ENCODE measurements around the gene NPC1L1.

The NPC1L1 gene

DNA sequence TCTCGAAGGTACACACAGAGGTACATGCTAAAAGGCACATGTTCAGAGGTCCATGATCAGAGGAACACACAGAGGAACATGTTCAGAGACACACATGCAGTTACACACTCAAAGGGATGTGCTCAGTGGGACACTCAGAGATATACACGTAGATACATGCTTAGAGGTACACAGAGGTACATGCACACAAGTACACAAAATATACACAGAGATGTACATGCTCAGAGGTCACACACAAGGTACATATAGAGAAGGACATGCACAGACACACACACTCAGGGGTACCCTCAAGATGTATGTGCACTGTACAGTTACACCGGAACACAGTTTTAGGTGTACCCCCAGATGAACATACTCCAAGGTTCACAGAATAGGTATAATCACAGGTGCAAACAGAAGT is 18.8 kb downstream of the NPC1L1 start:
- Histone ChIP-seq H3K27ac (no peak overlapping the region), H3K4me3 (no peak overlapping the region)
- no peak for DNase-seq (ENCODE audit: low spot score)
- TF ChIP-seq, protein P1, sequence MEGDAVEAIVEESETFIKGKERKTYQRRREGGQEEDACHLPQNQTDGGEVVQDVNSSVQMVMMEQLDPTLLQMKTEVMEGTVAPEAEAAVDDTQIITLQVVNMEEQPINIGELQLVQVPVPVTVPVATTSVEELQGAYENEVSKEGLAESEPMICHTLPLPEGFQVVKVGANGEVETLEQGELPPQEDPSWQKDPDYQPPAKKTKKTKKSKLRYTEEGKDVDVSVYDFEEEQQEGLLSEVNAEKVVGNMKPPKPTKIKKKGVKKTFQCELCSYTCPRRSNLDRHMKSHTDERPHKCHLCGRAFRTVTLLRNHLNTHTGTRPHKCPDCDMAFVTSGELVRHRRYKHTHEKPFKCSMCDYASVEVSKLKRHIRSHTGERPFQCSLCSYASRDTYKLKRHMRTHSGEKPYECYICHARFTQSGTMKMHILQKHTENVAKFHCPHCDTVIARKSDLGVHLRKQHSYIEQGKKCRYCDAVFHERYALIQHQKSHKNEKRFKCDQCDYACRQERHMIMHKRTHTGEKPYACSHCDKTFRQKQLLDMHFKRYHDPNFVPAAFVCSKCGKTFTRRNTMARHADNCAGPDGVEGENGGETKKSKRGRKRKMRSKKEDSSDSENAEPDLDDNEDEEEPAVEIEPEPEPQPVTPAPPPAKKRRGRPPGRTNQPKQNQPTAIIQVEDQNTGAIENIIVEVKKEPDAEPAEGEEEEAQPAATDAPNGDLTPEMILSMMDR (IDR thresholded peaks at IDR 0.05): no peak

DNA sequence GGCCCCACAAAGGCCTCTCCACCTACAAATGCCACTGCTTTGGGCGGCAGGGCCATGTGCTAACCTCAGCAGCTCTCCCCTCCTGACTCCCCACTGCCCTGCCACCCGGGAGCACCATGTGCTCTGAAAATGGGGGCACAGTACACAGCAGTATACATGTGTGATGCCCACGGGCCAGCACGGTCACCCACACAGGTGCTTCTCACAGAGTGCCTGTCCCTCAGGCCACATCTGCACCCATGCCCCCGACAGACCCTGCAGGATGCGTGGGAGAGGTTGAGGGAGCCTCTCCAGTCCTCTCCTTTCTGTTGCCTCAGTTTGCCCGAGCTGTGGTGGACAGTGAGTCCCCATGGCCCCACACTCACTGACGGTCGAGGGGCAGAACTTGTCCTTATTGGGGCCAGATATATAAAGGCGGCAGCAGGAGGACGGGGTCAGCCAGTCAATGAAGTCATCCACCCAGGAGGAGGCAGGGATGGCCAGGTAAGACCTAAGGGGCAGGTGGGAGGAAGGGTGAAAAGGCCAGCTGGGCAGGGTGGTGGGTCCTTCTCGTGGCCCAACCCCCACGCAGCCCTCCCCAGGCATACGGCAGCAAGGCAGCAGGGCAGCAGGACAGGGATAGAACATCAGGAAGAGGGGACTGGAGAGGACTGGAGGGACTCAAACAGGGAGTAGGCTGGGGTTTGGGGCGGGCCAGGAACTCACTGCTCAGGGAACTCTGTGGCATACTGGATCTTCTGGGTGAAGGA is 19.6 kb downstream of the NPC1L1 start:
- Histone ChIP-seq H3K27ac (no peak overlapping the region), H3K4me3 (no peak overlapping the region)
- TF ChIP-seq, protein P1 (IDR thresholded peaks at IDR 0.05): no peak
- no peak for DNase-seq (ENCODE audit: low spot score)

DNA sequence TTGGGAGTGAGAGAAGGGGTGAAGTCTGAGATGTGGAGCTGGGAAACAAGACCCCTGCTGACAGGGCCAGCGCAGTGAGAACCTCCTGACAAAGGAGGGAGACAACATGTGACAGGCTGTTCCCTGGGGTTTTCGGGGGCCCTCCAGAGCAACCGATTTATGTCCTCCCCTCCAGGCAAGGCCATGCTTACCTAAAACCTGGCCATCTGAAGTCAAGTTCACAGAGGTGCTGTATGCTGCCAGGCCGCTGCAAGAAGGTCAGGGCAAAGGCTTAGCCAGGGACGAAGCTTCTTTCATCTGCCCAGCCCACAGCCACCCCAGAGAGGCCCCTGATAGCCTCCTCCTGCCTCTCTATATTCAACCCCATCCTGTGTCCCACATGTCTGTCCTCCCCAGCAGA is 20.6 kb downstream of the NPC1L1 start:
- H3K4me3 ChIP-seq: no peak overlapping the region
- TF ChIP-seq, protein P1 (IDR thresholded peaks at IDR 0.05): no peak

DNA sequence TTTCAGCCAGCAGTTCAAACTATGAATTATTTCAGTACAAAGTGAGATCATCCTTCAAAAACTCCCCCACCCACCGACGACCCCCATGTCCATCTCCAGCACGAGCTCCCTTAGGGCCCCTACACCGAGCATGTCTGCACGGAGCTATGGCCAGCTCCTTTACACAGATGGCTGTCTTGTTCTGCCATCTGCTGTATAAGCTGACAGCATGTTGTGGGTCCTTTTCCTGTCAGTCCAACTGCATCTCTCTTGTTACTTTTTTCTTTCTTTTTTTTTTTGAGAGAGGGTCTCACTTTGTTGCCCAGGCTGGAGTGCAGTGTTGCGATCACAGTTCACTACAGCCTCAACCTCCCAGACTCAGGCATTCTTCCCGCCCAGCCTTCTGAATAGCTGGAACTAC is 21.6 kb downstream of the NPC1L1 start:
- no peak for DNase-seq (ENCODE audit: low spot score)
- Histone ChIP-seq H3K4me3 (no peak overlapping the region), H3K27ac (no peak overlapping the region)
- TF ChIP-seq, protein P1 (IDR thresholded peaks at IDR 0.05): no peak

More for the DNA sequence above, 20.6 kb downstream of the NPC1L1 start:
- no peak for DNase-seq (ENCODE audit: low spot score)
- no peak overlapping the region for H3K27ac ChIP-seq

DNA sequence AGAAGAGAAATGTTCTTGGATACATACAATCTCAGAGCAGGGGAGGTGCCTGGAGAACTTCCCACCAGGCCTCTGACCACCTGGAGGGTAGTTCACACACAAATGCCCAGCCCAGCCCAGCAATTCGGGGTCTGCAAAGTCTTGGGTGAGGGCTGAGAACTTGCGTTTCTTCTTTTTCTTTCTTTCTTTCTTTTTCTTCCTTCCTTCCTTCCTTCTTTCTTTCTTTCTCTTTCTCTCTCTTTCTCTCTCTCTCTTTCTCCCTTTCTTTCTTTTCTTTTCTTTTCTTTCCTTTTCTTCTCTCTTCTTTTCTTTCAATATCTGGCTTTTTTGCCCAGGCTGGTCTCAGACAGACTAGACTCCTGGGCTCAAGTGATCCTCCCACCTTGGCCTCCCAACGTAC is 22.4 kb downstream of the NPC1L1 start:
- no peak overlapping the region for H3K27ac ChIP-seq
- H3K4me3 ChIP-seq: no peak overlapping the region
- no peak for DNase-seq (ENCODE audit: low spot score)
- TF ChIP-seq, protein P1 (IDR thresholded peaks at IDR 0.05): no peak

DNA sequence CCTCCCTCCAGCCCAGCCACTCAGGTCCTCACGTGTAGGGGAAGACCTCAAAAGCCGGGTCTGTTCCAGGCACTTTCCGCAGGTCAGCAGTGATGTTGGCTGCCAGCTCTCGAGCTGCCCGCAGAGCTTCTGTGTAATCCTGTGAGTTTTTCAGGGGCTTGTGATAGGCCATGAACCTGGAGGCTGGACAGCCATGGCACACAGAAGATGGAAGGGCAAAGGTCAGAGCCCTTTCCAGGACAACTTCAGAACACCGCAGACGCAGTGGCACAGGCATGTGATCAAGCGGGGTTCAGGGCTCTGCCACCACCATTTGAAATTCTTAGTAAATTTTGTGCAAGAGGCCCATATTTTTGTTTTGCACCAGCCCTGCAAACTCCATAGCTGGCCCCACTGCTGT is 24.0 kb downstream of the NPC1L1 start:
- TF ChIP-seq, protein P1 (IDR thresholded peaks at IDR 0.05): no peak
- no peak overlapping the region for H3K27ac ChIP-seq
- DNase-seq (ENCODE audit: low spot score): no peak
- no peak overlapping the region for H3K4me3 ChIP-seq

DNA sequence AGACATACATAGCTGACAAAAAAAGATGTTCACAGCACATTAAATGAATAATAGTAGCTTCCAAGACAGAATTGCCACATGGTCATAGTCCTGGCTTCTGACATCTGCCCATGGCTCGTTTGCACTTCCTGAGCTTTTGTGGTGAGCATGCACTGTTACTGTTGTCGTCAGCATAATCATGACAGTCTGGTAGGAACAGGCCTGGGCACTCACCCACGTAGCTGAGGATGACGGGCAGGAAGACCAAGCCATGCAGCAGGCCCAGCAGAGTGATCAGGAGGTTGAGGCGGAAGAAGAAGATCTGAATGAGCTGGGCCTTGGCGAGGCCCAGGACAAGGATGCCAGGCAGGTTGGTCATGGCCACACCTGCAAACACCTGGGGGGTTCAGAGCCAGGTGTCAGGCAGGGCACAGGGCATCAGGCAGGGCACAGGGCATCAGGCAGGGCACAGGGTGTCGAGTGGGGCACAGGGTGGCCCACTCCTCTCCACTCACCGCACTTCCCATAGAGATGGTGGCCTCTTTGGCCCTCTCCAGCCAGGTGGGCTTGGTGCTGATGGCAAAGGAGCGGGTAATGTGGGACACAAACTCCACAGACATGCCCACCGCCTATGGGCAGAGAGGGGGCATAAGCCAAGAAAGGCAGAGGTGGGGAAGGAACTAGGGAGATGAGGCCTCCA is 25.4 kb downstream of the NPC1L1 start:
- DNase-seq (ENCODE audit: low spot score): no peak
- Histone ChIP-seq H3K4me3 (no peak overlapping the region), H3K27ac (no peak overlapping the region)
- TF ChIP-seq, protein P1 (IDR thresholded peaks at IDR 0.05): no peak

Measured in coronary artery (tissue), 2 donors.